GM12872 (cell line): Measurements from ENCODE around the gene GALNT1.

ENCODE experiments used
- TF ChIP-seq, protein P1 (sequence below): IDR thresholded peaks from 3 replicates; pipeline ENCODE4 v1.5.1; 2011; ENCODE audit warnings: low read depth, mild to moderate bottlenecking, low read length, moderate library complexity; ENCODE audit not compliant: insufficient read depth

The GALNT1 gene

DNA sequence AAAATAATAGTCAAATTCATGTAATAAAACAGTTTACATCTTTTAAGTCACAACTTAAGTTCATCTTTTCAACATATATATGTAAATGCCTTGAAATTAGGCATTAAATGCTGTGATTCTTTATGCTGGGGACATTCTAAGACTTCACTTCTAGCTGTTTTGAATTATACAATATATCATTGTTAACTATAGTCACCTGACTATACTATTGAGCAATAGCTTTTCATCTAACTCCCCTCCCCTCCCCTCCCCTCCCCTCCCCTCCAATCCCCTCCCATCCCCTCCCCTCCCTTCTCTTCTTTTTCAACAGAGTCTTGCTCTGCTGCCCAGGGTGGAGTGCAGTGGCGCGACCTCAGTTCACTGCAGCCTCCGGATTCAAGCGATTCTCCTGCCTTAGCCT, 16.2 kb downstream of the GALNT1 start:
- TF ChIP-seq, protein P1, sequence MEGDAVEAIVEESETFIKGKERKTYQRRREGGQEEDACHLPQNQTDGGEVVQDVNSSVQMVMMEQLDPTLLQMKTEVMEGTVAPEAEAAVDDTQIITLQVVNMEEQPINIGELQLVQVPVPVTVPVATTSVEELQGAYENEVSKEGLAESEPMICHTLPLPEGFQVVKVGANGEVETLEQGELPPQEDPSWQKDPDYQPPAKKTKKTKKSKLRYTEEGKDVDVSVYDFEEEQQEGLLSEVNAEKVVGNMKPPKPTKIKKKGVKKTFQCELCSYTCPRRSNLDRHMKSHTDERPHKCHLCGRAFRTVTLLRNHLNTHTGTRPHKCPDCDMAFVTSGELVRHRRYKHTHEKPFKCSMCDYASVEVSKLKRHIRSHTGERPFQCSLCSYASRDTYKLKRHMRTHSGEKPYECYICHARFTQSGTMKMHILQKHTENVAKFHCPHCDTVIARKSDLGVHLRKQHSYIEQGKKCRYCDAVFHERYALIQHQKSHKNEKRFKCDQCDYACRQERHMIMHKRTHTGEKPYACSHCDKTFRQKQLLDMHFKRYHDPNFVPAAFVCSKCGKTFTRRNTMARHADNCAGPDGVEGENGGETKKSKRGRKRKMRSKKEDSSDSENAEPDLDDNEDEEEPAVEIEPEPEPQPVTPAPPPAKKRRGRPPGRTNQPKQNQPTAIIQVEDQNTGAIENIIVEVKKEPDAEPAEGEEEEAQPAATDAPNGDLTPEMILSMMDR = no peak

DNA sequence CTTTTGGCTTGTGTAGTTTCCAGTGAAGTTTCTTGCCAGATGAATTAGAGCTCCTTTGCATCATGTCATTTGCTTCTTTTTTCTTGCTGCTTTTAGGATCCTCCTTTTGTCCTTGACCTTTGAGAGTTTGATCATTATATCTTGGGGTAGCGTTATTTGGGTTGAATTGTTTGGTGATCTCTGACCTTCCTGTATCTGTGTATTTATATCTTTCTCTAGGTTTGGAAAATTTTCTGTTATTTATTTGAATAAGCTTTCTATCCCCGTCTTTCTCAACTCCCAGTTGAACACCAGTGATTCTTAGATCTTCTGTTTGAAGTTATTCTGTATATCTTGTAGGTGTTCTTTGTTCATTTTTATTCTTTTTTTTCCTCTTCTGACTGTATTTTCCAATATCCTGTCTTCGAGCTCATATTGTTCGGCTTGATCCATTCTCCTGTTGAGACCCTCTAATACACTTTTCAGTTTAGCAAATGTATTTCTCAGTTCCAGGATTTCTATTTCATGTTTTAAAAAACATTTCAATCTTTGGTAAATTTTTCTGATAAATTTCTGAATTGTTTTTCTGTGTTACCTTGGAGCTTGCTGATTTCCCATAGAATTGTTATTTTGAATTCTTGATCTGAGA, 20.8 kb downstream of the GALNT1 start:
- TF ChIP-seq, protein P1 = no peak

DNA sequence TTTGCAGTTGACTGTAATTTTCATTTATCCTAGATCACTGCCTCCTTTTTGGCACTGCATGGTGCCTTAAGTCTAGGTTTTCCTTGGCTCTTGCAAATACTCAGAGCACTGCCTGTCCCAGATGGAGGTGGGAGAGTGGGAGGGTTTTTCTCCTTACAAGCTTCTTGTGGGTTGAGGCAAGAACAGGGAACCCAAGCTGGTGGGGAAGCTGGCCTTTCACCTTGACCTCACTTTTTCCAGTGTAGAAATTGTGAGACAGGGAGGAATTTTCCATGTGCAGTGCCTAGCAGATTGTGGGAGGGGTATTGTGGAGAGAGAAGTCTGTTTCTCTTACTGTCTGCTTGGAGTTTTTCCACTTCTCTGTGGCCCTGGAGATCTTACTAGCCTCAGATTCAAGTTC, 21.5 kb downstream of the GALNT1 start:
- TF ChIP-seq, protein P1 = no peak

DNA sequence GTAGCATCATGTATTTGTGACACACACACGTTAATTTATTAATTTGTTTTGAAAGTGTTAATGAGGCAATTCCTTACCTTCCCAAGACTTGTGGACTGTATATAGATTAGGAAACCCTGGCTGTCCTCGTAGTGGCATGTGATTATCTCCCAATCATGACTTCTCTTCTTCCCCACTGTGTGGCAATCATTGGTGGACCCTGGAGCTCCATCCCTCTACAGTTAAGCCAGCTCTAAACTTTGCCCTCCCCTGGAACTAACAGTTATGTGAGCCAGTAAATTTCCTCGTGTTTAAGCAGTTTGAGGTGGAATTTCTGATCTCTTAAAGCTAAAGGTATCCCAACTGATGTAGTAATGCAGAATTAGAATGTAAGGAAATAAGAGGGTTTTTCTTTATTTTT, 22.0 kb downstream of the GALNT1 start:
- TF ChIP-seq, protein P1 = no peak

DNA sequence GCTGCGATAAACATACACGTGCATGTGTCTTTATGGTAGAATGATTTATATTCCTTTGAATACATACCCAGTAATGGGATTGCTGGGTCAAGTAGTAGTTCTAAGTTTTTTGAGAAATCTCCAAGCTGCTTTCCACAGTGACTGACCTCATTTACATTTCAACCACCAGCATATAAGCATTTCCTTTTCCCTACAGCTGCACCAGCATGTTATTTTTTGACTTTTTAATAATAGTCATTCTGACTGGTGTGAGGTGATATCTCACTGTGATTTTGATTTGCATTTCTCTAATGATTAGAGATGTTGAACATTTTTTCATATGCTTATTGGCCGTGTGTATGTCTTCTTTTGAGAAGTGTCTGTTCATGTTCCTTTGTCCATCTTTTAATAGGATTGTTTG, 22.8 kb downstream of the GALNT1 start:
- TF ChIP-seq, protein P1 = no peak

DNA sequence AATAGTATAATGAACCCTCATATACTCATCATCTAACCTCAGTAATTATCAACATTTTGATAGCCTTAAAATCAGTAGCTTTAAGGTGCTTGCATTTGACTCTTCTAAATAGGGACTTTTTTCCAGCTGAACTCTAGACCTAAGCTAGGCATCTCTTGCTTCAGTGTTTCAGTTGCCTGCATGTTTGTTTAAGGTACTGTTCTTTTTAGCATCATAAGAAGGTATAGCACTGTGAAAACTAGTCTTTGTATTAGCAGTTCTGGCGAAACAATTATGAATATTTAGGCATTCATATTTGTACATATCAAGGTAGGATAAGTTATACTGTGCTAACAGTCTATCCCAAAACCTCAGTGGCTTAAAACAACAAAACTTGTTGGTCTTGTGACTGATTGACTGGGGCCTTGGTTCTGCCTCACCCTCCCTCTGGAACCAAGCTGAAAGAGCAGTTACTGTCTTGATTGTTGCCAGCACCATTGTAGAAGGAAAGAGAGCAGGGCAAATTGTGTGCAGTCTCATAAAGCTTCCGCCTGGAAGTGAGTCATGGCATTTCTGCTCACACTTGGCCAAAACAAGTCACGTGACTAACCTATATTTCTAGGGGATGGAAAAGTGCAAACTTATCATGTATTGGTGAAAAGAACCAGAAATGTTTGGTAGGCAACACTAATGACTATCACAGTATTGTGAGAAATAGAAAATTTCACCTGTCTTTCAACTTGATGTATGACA, 24.3 kb downstream of the GALNT1 start:
- TF ChIP-seq, protein P1 = no peak

DNA sequence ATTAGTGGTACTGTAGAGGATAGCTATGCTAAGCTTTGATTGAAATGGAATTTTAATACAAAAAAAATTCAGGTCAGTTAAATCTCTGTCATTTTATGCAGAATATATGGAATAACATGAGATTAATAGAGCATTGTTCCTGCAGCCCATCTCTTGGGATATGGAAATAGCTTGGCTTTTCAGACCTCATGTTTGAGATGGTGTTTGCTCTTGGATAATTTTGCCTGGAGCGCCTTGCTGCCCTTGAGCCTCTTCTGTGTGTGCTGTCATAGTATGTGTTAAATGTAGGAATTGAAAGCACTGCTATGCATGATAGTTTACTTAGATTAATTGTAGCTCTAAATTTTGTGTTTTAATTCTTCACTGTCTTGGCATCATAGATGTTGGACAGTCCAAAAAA, 27.7 kb downstream of the GALNT1 start:
- TF ChIP-seq, protein P1 = no peak
